ENCODE measurements around the gene GSG1. TPM values are rescaled to one million over a fixed set of nuclear protein-coding genes. Genes with fewer than 3 reads are reported as not detected.
A peak's percentile ranks its signal among the peaks of the same experiment; 100 is the strongest.

Gene GSG1
- total RNA-seq, 2 donors from 2014 or later, result 0.31 TPM; not detected in 1

DNA sequence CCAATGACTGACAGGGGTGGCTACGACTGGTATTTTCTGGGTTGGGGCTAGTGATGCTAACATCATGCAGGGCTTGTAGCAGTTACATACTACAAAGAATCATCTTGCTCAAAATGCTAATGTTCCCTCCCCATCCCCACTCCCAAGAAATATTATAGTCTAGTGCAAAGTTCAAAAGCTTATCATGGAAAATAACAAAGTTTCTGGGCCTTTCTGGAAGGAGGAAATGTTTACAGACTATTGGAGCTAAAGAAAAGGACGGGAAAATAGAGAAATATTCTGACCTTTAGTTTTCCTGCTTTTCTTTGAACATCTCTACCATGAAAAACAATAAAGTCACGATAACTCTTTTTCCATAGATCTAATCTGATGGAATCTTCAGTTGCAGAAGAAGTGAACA, 23.2 kb downstream of the GSG1 start:
- Histone ChIP-seq H3K9ac (ENCODE audit: extremely low read depth, low read length, poor library complexity, severe bottlenecking) (no peak overlapping the region), H3K27me3 (ENCODE audit: control insufficient read depth, insufficient read depth, low read length, poor library complexity, severe bottlenecking) (no peaks in the 10 kb centered on the region), H3K9me3 (ENCODE audit: control insufficient read depth, low read length) (no peaks in the 10 kb centered on the region), H3K4me1 (ENCODE audit: control insufficient read depth, insufficient read depth, low read length) (no peaks in the 10 kb centered on the region), H3K4me3 (ENCODE audit: low read length) (no peak overlapping the region), H3K27ac (ENCODE audit: low read depth, low read length) (no peak overlapping the region), H3K36me3 (ENCODE audit: control insufficient read depth, insufficient read depth, low read length) (peaks cover 14% of the 10 kb centered on the region)
- 88 to 100% methylated on average over 1 to 3 of the region's 3 CpGs for WGBS, 2 experiments (ENCODE audit: insufficient coverage in 1 of 2, insufficient read length in 1 of 2)
- H3K27me3 Mint-ChIP-seq (ENCODE audit: insufficient read depth), result peaks cover 2% of the 10 kb centered on the region
- H3K4me3 Mint-ChIP-seq, result no peak overlapping the region
- peaks cover 6% of the 10 kb centered on the region for H3K4me1 Mint-ChIP-seq
- H3K36me3 Mint-ChIP-seq (ENCODE audit: low read depth), result peaks cover 61% of the 10 kb centered on the region
- H3K9me3 Mint-ChIP-seq, result peaks cover 14% of the 10 kb centered on the region
- no peak overlapping the region for H3K27ac Mint-ChIP-seq
- no peak for DNase-seq
- no peak for TF ChIP-seq CTCF (conservative IDR thresholded peaks at IDR 0.05)

DNA sequence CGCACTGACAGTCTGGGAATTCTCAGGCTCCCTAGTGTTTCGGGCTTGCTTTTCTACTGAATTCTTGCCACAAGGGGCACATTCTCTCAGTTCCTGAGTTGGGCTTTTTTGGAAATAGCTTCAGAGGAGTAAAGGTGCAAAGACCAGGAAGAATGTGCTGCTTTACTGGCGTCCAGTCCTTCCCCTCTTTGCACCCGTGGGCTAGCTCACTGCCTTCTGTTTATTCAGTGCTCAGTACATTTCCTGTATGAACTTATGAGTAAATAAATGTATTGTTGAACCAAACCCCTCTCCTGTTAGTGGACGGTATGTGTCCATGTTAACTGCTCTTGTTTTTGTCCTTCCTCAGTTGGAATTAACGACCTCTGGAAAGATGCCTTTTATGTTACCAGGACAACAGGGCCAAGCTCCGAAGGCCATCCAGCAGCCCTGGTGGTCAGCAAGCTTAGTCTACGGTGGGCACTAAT, 24.0 kb downstream of the GSG1 start:
- Histone ChIP-seq H3K27me3 (ENCODE audit: control insufficient read depth, insufficient read depth, low read length, poor library complexity, severe bottlenecking) (no peaks in the 10 kb centered on the region), H3K4me1 (ENCODE audit: control insufficient read depth, insufficient read depth, low read length) (no peaks in the 10 kb centered on the region), H3K36me3 (ENCODE audit: control insufficient read depth, insufficient read depth, low read length) (peaks cover 14% of the 10 kb centered on the region), H3K9me3 (ENCODE audit: control insufficient read depth, low read length) (no peaks in the 10 kb centered on the region), H3K4me3 (ENCODE audit: low read length) (no peak overlapping the region), H3K27ac (ENCODE audit: low read depth, low read length) (peak overlapping the region; percentile 44), H3K9ac (ENCODE audit: extremely low read depth, low read length, poor library complexity, severe bottlenecking) (no peak overlapping the region)
- WGBS, 2 experiments (ENCODE audit: insufficient coverage in 1 of 2, insufficient read length in 1 of 2), result 67 to 88% methylated on average over 6 to 8 of the region's 8 CpGs
- peak; percentile 87 for TF ChIP-seq CTCF (conservative IDR thresholded peaks at IDR 0.05)
- Mint-ChIP-seq H3K9me3 (peaks cover 14% of the 10 kb centered on the region), H3K4me3 (no peak overlapping the region), H3K27me3 (ENCODE audit: insufficient read depth) (no peaks in the 10 kb centered on the region), H3K27ac (peak overlapping the region; percentile 45), H3K36me3 (ENCODE audit: low read depth) (peaks cover 56% of the 10 kb centered on the region), H3K4me1 (peaks cover 6% of the 10 kb centered on the region)
- DNase-seq, result peak; percentile 76

- WGBS, 2 experiments (ENCODE audit: insufficient coverage in 1 of 2, insufficient read length in 1 of 2), result 82 to 84% methylated on average over 7 to 12 of the region's 12 CpGs
- Histone ChIP-seq H3K4me3 (ENCODE audit: low read length) (no peak overlapping the region), H3K9ac (ENCODE audit: extremely low read depth, low read length, poor library complexity, severe bottlenecking) (no peak overlapping the region), H3K27me3 (ENCODE audit: control insufficient read depth, insufficient read depth, low read length, poor library complexity, severe bottlenecking) (no peaks in the 10 kb centered on the region), H3K4me1 (ENCODE audit: control insufficient read depth, insufficient read depth, low read length) (no peaks in the 10 kb centered on the region), H3K36me3 (ENCODE audit: control insufficient read depth, insufficient read depth, low read length) (peaks cover 18% of the 10 kb centered on the region), H3K9me3 (ENCODE audit: control insufficient read depth, low read length) (no peaks in the 10 kb centered on the region), H3K27ac (ENCODE audit: low read depth, low read length) (no peak overlapping the region)
- Mint-ChIP-seq H3K36me3 (ENCODE audit: low read depth) (peaks cover 60% of the 10 kb centered on the region), H3K27me3 (ENCODE audit: insufficient read depth) (no peaks in the 10 kb centered on the region), H3K4me1 (peaks cover 11% of the 10 kb centered on the region), H3K4me3 (no peak overlapping the region), H3K9me3 (peaks cover 14% of the 10 kb centered on the region), H3K27ac (no peak overlapping the region)
- DNase-seq, result no peak
- no peak for TF ChIP-seq CTCF (conservative IDR thresholded peaks at IDR 0.05)
These were observed 27.5 kb downstream of the GSG1 start for GRCh38 chr12:13075786-13076570.

All from endodermal cell (in vitro differentiated cells).